Stimulated activated naive B cell treated with anti-CD40 and anti-IgM and Interleukin-4, amounts not matched to agents 10 μg/mL and 1 μg/mL and 100 μg/mL, for 72 hours (primary cell): ENCODE data around the gene GTF3C2.
"Not testable (repeated sequence)": the region's sequence is repeated elsewhere in the genome, so short reads cannot be mapped to it uniquely, and the experiment has no call there.

ENCODE experiments used
- ATAC-seq, 2 donors: fragments of 150-1000 bp; cut with Tn5 transposase; replicated peaks; 2 replicates each; pipeline ENCODE4 v1.10.0; 2021; ENCODE audit warnings: moderate library complexity in 1 of 2
- DNase-seq: peaks from one replicate; pipeline ENCODE4 v3.0.0; 2021
- H3K27ac Mint-ChIP-seq: one replicate; pipeline ENCODE4 v1.8.0; 2022; ENCODE audit warnings: mild to moderate bottlenecking, mixed read lengths
- H3K27me3 Mint-ChIP-seq, 2 donors: one replicate each; pipeline ENCODE4 v1.8.0; 2022; ENCODE audit warnings: mixed read lengths in 2 of 2
- H3K36me3 Mint-ChIP-seq, 2 donors: one replicate each; pipeline ENCODE4 v1.8.0; 2022; ENCODE audit warnings: mixed read lengths in 2 of 2, mild to moderate bottlenecking in 1 of 2
- H3K4me1 Mint-ChIP-seq, 2 donors: one replicate each; pipeline ENCODE4 v1.8.0; 2022; ENCODE audit warnings: mixed read lengths in 2 of 2, mild to moderate bottlenecking in 1 of 2
- H3K4me3 Mint-ChIP-seq, 2 donors: one replicate each; pipeline ENCODE4 v1.8.0; 2022; ENCODE audit warnings: mild to moderate bottlenecking in 2 of 2, mixed read lengths in 2 of 2, moderate library complexity in 1 of 2
- H3K9me3 Mint-ChIP-seq, 2 donors: one replicate each; pipeline ENCODE4 v1.8.0; 2022; ENCODE audit warnings: mixed read lengths in 2 of 2, mild to moderate bottlenecking in 1 of 2

GTF3C2 gene

GRCh38 chr2:27305516-27305915, 51.0 kb downstream of the GTF3C2 start:
- ATAC-seq (no peak), DNase-seq (no peak)
- Mint-ChIP-seq H3K36me3 (peaks cover 13 to 19% of the 10 kb centered on the region in 2 donors), H3K4me3 (peak overlapping the region in 1 of 2 donors; percentile 4), H3K27ac (no peak overlapping the region), H3K27me3 (peaks cover 24 to 32% of the 10 kb centered on the region in 2 donors), H3K9me3 (no peaks in the 10 kb centered on the region), H3K4me1 (peaks cover 7 to 15% of the 10 kb centered on the region in 2 donors)

- Mint-ChIP-seq H3K9me3 (no peaks in the 10 kb centered on the region), H3K27ac (no peak overlapping the region), H3K36me3 (peaks cover 10 to 12% of the 10 kb centered on the region in 2 donors), H3K4me1 (peaks cover 7 to 15% of the 10 kb centered on the region in 2 donors), H3K27me3 (peaks cover 24 to 32% of the 10 kb centered on the region in 2 donors), H3K4me3 (no peak overlapping the region)
- ATAC-seq, result no peak
- no peak for DNase-seq
These were observed 51.9 kb downstream of the GTF3C2 start for GRCh38 chr2:27304488-27305240.

- H3K9me3 Mint-ChIP-seq, result no peaks in the 10 kb centered on the region
- ATAC-seq, result peak; percentile 60 to 67
- H3K27ac Mint-ChIP-seq, result no peak overlapping the region
- H3K27me3 Mint-ChIP-seq, result peaks cover 30 to 41% of the 10 kb centered on the region in 2 donors
- H3K36me3 Mint-ChIP-seq, result peaks cover 0 to 1% of the 10 kb centered on the region in 2 donors
- DNase-seq, result no peak
- peaks cover 7 to 15% of the 10 kb centered on the region in 2 donors for H3K4me1 Mint-ChIP-seq
- peak overlapping the region; percentile 56 to 67 for H3K4me3 Mint-ChIP-seq
These were observed 53.2 kb downstream of the GTF3C2 start for GRCh38 chr2:27303093-27304025.

GRCh38 chr2:27300606-27301005, 56.0 kb downstream of the GTF3C2 start:
- not testable (repeated sequence) for H3K9me3 Mint-ChIP-seq, DNase-seq, H3K4me3 Mint-ChIP-seq, ATAC-seq, H3K4me1 Mint-ChIP-seq, H3K36me3 Mint-ChIP-seq, H3K27ac Mint-ChIP-seq
- H3K27me3 Mint-ChIP-seq, result peaks cover 23 to 31% of the 10 kb centered on the region in 2 donors

- Mint-ChIP-seq H3K4me3 (no peak overlapping the region), H3K9me3 (no peaks in the 10 kb centered on the region), H3K27me3 (peaks cover 11 to 17% of the 10 kb centered on the region in 2 donors), H3K27ac (no peak overlapping the region), H3K4me1 (peaks cover 0 to 2% of the 10 kb centered on the region in 2 donors), H3K36me3 (no peaks in the 10 kb centered on the region)
- DNase-seq, result no peak
- ATAC-seq, result no peak
These were observed 58.0 kb downstream of the GTF3C2 start for GRCh38 chr2:27298391-27299080.

GRCh38 chr2:27297195-27297594, 59.4 kb downstream of the GTF3C2 start:
- Mint-ChIP-seq H3K27me3 (peaks cover 11 to 17% of the 10 kb centered on the region in 2 donors), H3K4me3 (no peak overlapping the region), H3K27ac (no peak overlapping the region), H3K9me3 (no peaks in the 10 kb centered on the region), H3K36me3 (no peaks in the 10 kb centered on the region), H3K4me1 (no peaks in the 10 kb centered on the region)
- no peak for DNase-seq
- ATAC-seq, result no peak

- ATAC-seq, result no peak
- Mint-ChIP-seq H3K27ac (no peak overlapping the region), H3K27me3 (peaks cover 11 to 17% of the 10 kb centered on the region in 2 donors), H3K9me3 (no peaks in the 10 kb centered on the region), H3K36me3 (no peaks in the 10 kb centered on the region), H3K4me3 (no peak overlapping the region), H3K4me1 (no peaks in the 10 kb centered on the region)
- DNase-seq, result no peak
These were observed 60.1 kb downstream of the GTF3C2 start for GRCh38 chr2:27296481-27296880.

- H3K27ac Mint-ChIP-seq, result no peak overlapping the region
These were observed 61.6 kb downstream of the GTF3C2 start for GRCh38 chr2:27294928-27295327.

GRCh38 chr2:27291865-27292264, 64.7 kb downstream of the GTF3C2 start:
- Mint-ChIP-seq H3K9me3 (no peaks in the 10 kb centered on the region), H3K4me3 (no peak overlapping the region), H3K27ac (no peak overlapping the region), H3K36me3 (no peaks in the 10 kb centered on the region), H3K4me1 (no peaks in the 10 kb centered on the region), H3K27me3 (peaks cover 0 to 3% of the 10 kb centered on the region in 2 donors)
- DNase-seq (no peak), ATAC-seq (no peak)

More at GRCh38 chr2:27294928-27295327, 61.6 kb downstream of the GTF3C2 start:
- H3K4me3 Mint-ChIP-seq, result no peak overlapping the region
- no peaks in the 10 kb centered on the region for H3K9me3 Mint-ChIP-seq
- H3K4me1 Mint-ChIP-seq, result no peaks in the 10 kb centered on the region
- ATAC-seq (no peak), DNase-seq (no peak)
- H3K27me3 Mint-ChIP-seq, result peaks cover 11 to 17% of the 10 kb centered on the region in 2 donors
- H3K36me3 Mint-ChIP-seq, result no peaks in the 10 kb centered on the region

- ATAC-seq (peak; percentile 23 to 48), DNase-seq (no peak)
- Mint-ChIP-seq H3K4me3 (no peak overlapping the region), H3K27ac (no peak overlapping the region), H3K9me3 (no peaks in the 10 kb centered on the region), H3K27me3 (no peaks in the 10 kb centered on the region), H3K4me1 (no peaks in the 10 kb centered on the region), H3K36me3 (no peaks in the 10 kb centered on the region)
These were observed 66.0 kb downstream of the GTF3C2 start for GRCh38 chr2:27290549-27290948.

- Mint-ChIP-seq H3K27me3 (peaks cover 4 to 5% of the 10 kb centered on the region in 2 donors), H3K36me3 (no peaks in the 10 kb centered on the region), H3K4me3 (no peak overlapping the region), H3K9me3 (no peaks in the 10 kb centered on the region), H3K27ac (no peak overlapping the region), H3K4me1 (no peaks in the 10 kb centered on the region)
- ATAC-seq, result no peak
- DNase-seq, result no peak
These were observed 68.0 kb downstream of the GTF3C2 start for GRCh38 chr2:27288610-27289009.

GRCh38 chr2:27285481-27285880, 71.1 kb downstream of the GTF3C2 start:
- H3K9me3 Mint-ChIP-seq, result no peaks in the 10 kb centered on the region
- peaks cover 23 to 26% of the 10 kb centered on the region in 2 donors for H3K27me3 Mint-ChIP-seq

GRCh38 chr2:27284996-27285395, 71.6 kb downstream of the GTF3C2 start:
- no peak overlapping the region for H3K4me3 Mint-ChIP-seq
- DNase-seq (no peak), ATAC-seq (no peak)
- peaks cover 0 to 2% of the 10 kb centered on the region in 2 donors for H3K4me1 Mint-ChIP-seq
- H3K27me3 Mint-ChIP-seq, result peaks cover 23 to 26% of the 10 kb centered on the region in 2 donors
- no peak overlapping the region for H3K27ac Mint-ChIP-seq
- no peaks in the 10 kb centered on the region for H3K36me3 Mint-ChIP-seq
- no peaks in the 10 kb centered on the region for H3K9me3 Mint-ChIP-seq

More at GRCh38 chr2:27285481-27285880, 71.1 kb downstream of the GTF3C2 start:
- no peak for ATAC-seq
- Mint-ChIP-seq H3K4me1 (no peaks in the 10 kb centered on the region), H3K4me3 (no peak overlapping the region), H3K36me3 (no peaks in the 10 kb centered on the region), H3K27ac (no peak overlapping the region)
- no peak for DNase-seq

GRCh38 chr2:27282892-27283291, 73.7 kb downstream of the GTF3C2 start:
- H3K4me1 Mint-ChIP-seq, result peaks cover 5% of the 10 kb centered on the region in 2 donors
- H3K27me3 Mint-ChIP-seq, result peaks cover 26 to 30% of the 10 kb centered on the region in 2 donors
- H3K4me3 Mint-ChIP-seq, result no peak overlapping the region
- no peaks in the 10 kb centered on the region for H3K9me3 Mint-ChIP-seq
- H3K36me3 Mint-ChIP-seq, result no peaks in the 10 kb centered on the region
- ATAC-seq (no peak), DNase-seq (no peak)
- H3K27ac Mint-ChIP-seq, result no peak overlapping the region
